ENCODE data around the gene NHLRC3.

- TF ChIP-seq CTCF (IDR thresholded peaks at IDR 0.05) (no peak), POLR2A (IDR thresholded peaks at IDR 0.05) (no peak)
Measured at GRCh38 chr13:39040206-39040605, 1.9 kb downstream of the NHLRC3 start.

All from right lobe of liver (tissue), 4 donors.